ENCODE results near the gene PCYT1A.

GRCh38 chr3:196281962-196282361 lies 5.6 kb downstream of the PCYT1A start:
- no peak for TF ChIP-seq CTCF (IDR thresholded peaks at IDR 0.05)
- no peak for TF ChIP-seq POLR2A (IDR thresholded peaks at IDR 0.05)
